Vagina (tissue), 2 donors: ENCODE measurements around the gene PLEKHA4. TPM values are rescaled to one million over a fixed set of nuclear protein-coding genes. Genes with fewer than 3 reads are reported as not detected.

Experiments used
- DNase-seq, 2 donors: peaks; one replicate each; pipeline ENCODE4 v3.0.0-alpha.2; 2017; ENCODE audit errors: extremely low spot score in 2 of 2
- H3K27ac ChIP-seq: fragments of 200-600 bp; sonication (generic); one replicate; pipeline ENCODE4 v1.5.1; 2019
- H3K27me3 ChIP-seq: fragments of 200-600 bp; sonication (generic); one replicate; pipeline ENCODE4 v1.5.1; 2019
- H3K36me3 ChIP-seq, 2 donors: fragments of 200-600 bp; sonication (generic); one replicate each; pipeline ENCODE4 v1.5.1; 2017 to 2019
- H3K4me1 ChIP-seq: fragments of 200-600 bp; sonication (generic); one replicate; pipeline ENCODE4 v1.5.1; 2019
- H3K4me3 ChIP-seq, 2 donors: fragments of 200-600 bp; sonication (generic); 1 replicate in 1 of 2; 2 replicates in 1 of 2; pipeline ENCODE4 v1.5.1; 2016 to 2019
- H3K9me3 ChIP-seq: fragments of 200-600 bp; sonication (generic); one replicate; pipeline ENCODE4 v1.5.1; 2019
- POLR2A ChIP-seq, 2 donors: fragments of 450-650 bp; IDR thresholded peaks; one replicate each; pipeline ENCODE4 v1.6.1; 2017; ENCODE audit warnings: antibody characterized with exemption in 2 of 2, mild to moderate bottlenecking in 2 of 2, moderate library complexity in 2 of 2
- POLR2AphosphoS5 ChIP-seq, 2 donors: sonication (generic); formaldehyde crosslinking; IDR thresholded peaks; one replicate each; pipeline ENCODE4 v1.9.0; 2017; ENCODE audit warnings: antibody characterized with exemption in 2 of 2, mild to moderate bottlenecking in 2 of 2, low read depth in 1 of 2; ENCODE audit not compliant: insufficient read depth in 1 of 2
- intact Hi-C: fragments of 100-400 bp; cut with DNase I; formaldehyde crosslinking; loops from one replicate; pipeline ENCODE4 v1.15.1; 2023
- total RNA-seq: library from RNA; depleted of rRNA; stranded (reverse); fragments of >200 nt; gene quantifications from one replicate; pipeline ENCODE4 v1.2.3, GENCODE V29; 2016
- TF ChIP-seq, protein P1 (sequence below), 3 experiments: fragments of 450-650 bp in 2 of 3; fragments of 200-600 bp in 1 of 3; sonication (generic) in 1 of 3; IDR thresholded peaks; one replicate each; pipeline ENCODE4 v1.5.1; 2017 to 2019; ENCODE audit warnings: antibody characterized with exemption in 3 of 3, mild to moderate bottlenecking in 2 of 3, moderate library complexity in 2 of 3

Gene PLEKHA4
- 37.1 TPM for total RNA-seq

- peaks cover 24% of the 10 kb centered on the region for H3K4me1 ChIP-seq
- no peak for DNase-seq
- no peak for TF ChIP-seq POLR2A (IDR thresholded peaks at IDR 0.05)
- TF ChIP-seq POLR2AphosphoS5 (IDR thresholded peaks at IDR 0.05; ENCODE audit: insufficient read depth in 1 of 2, low read depth in 1 of 2), result peak; percentile 32 to 64
- TF ChIP-seq, protein P1, sequence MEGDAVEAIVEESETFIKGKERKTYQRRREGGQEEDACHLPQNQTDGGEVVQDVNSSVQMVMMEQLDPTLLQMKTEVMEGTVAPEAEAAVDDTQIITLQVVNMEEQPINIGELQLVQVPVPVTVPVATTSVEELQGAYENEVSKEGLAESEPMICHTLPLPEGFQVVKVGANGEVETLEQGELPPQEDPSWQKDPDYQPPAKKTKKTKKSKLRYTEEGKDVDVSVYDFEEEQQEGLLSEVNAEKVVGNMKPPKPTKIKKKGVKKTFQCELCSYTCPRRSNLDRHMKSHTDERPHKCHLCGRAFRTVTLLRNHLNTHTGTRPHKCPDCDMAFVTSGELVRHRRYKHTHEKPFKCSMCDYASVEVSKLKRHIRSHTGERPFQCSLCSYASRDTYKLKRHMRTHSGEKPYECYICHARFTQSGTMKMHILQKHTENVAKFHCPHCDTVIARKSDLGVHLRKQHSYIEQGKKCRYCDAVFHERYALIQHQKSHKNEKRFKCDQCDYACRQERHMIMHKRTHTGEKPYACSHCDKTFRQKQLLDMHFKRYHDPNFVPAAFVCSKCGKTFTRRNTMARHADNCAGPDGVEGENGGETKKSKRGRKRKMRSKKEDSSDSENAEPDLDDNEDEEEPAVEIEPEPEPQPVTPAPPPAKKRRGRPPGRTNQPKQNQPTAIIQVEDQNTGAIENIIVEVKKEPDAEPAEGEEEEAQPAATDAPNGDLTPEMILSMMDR (IDR thresholded peaks at IDR 0.05), result no peak
Observed at GRCh38 chr19:48868114-48868886, at the start of gene PLEKHA4. Gene PLEKHA4 (minus strand): TSS chr19:48868617. CDS start chr19:48867620, 997 bp downstream.

GRCh38 chr19:48918071-48918470, 49.7 kb upstream of the PLEKHA4 start:
- TF ChIP-seq, protein P1 (IDR thresholded peaks at IDR 0.05), result no peak
- TF ChIP-seq POLR2A (IDR thresholded peaks at IDR 0.05) (no peak), POLR2AphosphoS5 (IDR thresholded peaks at IDR 0.05; ENCODE audit: insufficient read depth in 1 of 2, low read depth in 1 of 2) (no peak)
- intact Hi-C loops, result no loop called here
- no peak for DNase-seq
- no peaks in the 10 kb centered on the region for H3K27me3 ChIP-seq
- H3K36me3 ChIP-seq, result peaks cover 0 to 73% of the 10 kb centered on the region in 2 donors
- no peak overlapping the region for H3K27ac ChIP-seq
- H3K4me3 ChIP-seq, result no peak overlapping the region
- H3K4me1 ChIP-seq, result no peaks in the 10 kb centered on the region
- no peaks in the 10 kb centered on the region for H3K9me3 ChIP-seq

More at GRCh38 chr19:48868114-48868886, at the start of gene PLEKHA4:
- intact Hi-C loops, result no loop called here
- peak within 1 kb of the TSS; percentile 94 for H3K27ac ChIP-seq
- no peaks in the 10 kb centered on the region for H3K36me3 ChIP-seq
- no peaks in the 10 kb centered on the region for H3K27me3 ChIP-seq
- H3K4me3 ChIP-seq, result peak within 1 kb of the TSS; percentile 32 to 51
- no peaks in the 10 kb centered on the region for H3K9me3 ChIP-seq

DNA sequence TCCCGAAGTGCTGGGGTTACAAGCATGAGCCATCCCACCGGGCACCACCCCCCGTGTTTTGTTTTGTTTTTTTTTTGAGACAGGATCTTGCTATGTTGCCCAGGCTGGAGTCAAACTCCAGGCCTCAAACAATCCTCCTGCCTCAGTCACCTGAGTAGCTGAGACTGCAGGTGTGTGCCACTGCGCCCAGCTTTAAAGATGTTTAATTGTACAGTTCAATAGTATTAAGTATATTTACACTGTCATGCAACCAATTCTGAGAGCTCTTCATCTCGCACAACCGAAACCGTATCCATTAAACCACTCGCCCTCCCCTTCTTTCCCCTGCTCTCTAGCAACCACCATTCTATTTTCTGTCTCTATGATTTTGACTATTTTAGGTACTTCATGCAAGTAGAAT, 47.3 kb upstream of the PLEKHA4 start:
- peaks cover 0 to 89% of the 10 kb centered on the region in 2 donors for H3K36me3 ChIP-seq
- H3K27me3 ChIP-seq, result no peaks in the 10 kb centered on the region
- no peaks in the 10 kb centered on the region for H3K9me3 ChIP-seq
- H3K4me3 ChIP-seq, result no peak overlapping the region
- no peak overlapping the region for H3K27ac ChIP-seq
- DNase-seq, result no peak
- no peaks in the 10 kb centered on the region for H3K4me1 ChIP-seq
- TF ChIP-seq, protein P1 (IDR thresholded peaks at IDR 0.05), result no peak
- TF ChIP-seq POLR2AphosphoS5 (IDR thresholded peaks at IDR 0.05; ENCODE audit: insufficient read depth in 1 of 2, low read depth in 1 of 2) (no peak), POLR2A (IDR thresholded peaks at IDR 0.05) (no peak)
- intact Hi-C loops, result no loop called here

GRCh38 chr19:48914181-48914580, 45.8 kb upstream of the PLEKHA4 start:
- H3K4me3 ChIP-seq, result no peak overlapping the region
- no peaks in the 10 kb centered on the region for H3K27me3 ChIP-seq
- TF ChIP-seq POLR2AphosphoS5 (IDR thresholded peaks at IDR 0.05; ENCODE audit: insufficient read depth in 1 of 2, low read depth in 1 of 2) (no peak), POLR2A (IDR thresholded peaks at IDR 0.05) (no peak)
- TF ChIP-seq, protein P1 (IDR thresholded peaks at IDR 0.05), result no peak
- H3K36me3 ChIP-seq, result peaks cover 0 to 94% of the 10 kb centered on the region in 2 donors
- intact Hi-C loops, result no loop called here
- H3K9me3 ChIP-seq, result no peaks in the 10 kb centered on the region
- H3K4me1 ChIP-seq, result no peaks in the 10 kb centered on the region
- H3K27ac ChIP-seq, result no peak overlapping the region
- no peak for DNase-seq
